K562 (cell line): ENCODE results near the gene SLC39A9. TPM values are rescaled to one million over a fixed set of nuclear protein-coding genes. Genes with fewer than 3 reads are reported as not detected.

Experiments
- ATAC-seq: fragments of 200-7000 bp; cut with Tn5 transposase; 3 replicates; pipeline ENCODE4 v1.9.1; 2020; ENCODE audit warnings: moderate library complexity
- BruUV-seq: library from RNA; stranded (reverse); fragments of 400-500 nt; replicated peaks from 2 replicates; lab custom pipeline; 2021; lab: Mats Ljungman, UMichigan
- CTCF ChIA-PET: fragments of 300-600 bp; formaldehyde crosslinking; extraction: SDS; loops from one replicate; lab custom pipeline; 2021; ENCODE audit warnings: low intra/inter-chr PET ratio; lab: Yijun Ruan, JAX
- POLR2A ChIA-PET: fragments of 300-600, 350-650 bp; sonication (Branson Sonifier 250); formaldehyde crosslinking; extraction: SDS; loops from one replicate; lab custom pipeline; 2021; ENCODE audit warnings: antibody characterized with exemption, inconsistent platforms; lab: Yijun Ruan, JAX
- DNase-seq, 4 experiments: peaks; one replicate each; pipeline versions ENCODE4 v3.0.0 to v3.0.0-alpha.2; 2011 to 2018; ENCODE audit warnings: low spot score in 3 of 4, mixed read lengths in 3 of 4; ENCODE audit errors: extremely low read depth in 1 of 4
- FAIRE-seq: peaks from 2 replicates; lab custom pipeline; 2011; peaks lifted over from hg19 to GRCh38; lab: Jason Lieb, UNC
- H2AFZ ChIP-seq: 2 replicates; pipeline ENCODE4 v1.6.0; 2011; ENCODE audit warnings: low read depth, low read length, control low read depth, inconsistent platforms
- H3K27ac ChIP-seq: fragments of 200-600 bp; 3 replicates; pipeline ENCODE4 v1.8.0; 2011; ENCODE audit warnings: low read depth, mild to moderate bottlenecking, control low read depth, inconsistent platforms, low read length, moderate library complexity, mixed read lengths; ENCODE audit errors: extremely low read depth
- H3K27me3 ChIP-seq, 2 experiments: fragments of 300-600 bp in 1 of 2; 2 replicates in 1 of 2; 3 replicates in 1 of 2; pipeline versions ENCODE4 v1.6.0 to v1.8.0; 2011; ENCODE audit warnings: inconsistent platforms in 2 of 2, low read length in 2 of 2, mild to moderate bottlenecking in 1 of 2, mixed read lengths in 1 of 2, moderate library complexity in 1 of 2; ENCODE audit not compliant: control insufficient read depth in 2 of 2, insufficient read depth in 2 of 2
- H3K36me3 ChIP-seq: fragments of 300-600 bp; 3 replicates; pipeline ENCODE4 v1.8.0; 2011; ENCODE audit warnings: mild to moderate bottlenecking, low read length, inconsistent platforms; ENCODE audit not compliant: control insufficient read depth, insufficient read depth
- H3K4me1 ChIP-seq, 2 experiments: fragments of 200-600 bp in 1 of 2; replicated peaks in 1 of 2; 2 replicates in 1 of 2; 3 replicates in 1 of 2; pipeline versions ENCODE4 v1.5.1 to v1.8.0; 2011; ENCODE audit warnings: inconsistent platforms in 2 of 2, low read length in 2 of 2, mild to moderate bottlenecking in 1 of 2, mixed read lengths in 1 of 2, moderate library complexity in 1 of 2; ENCODE audit not compliant: control insufficient read depth in 2 of 2, insufficient read depth in 2 of 2
- H3K4me2 ChIP-seq: 2 replicates; pipeline ENCODE4 v1.6.1; 2011; ENCODE audit warnings: low read length, control low read depth, inconsistent platforms, mixed read lengths; ENCODE audit not compliant: insufficient read depth
- H3K4me3 ChIP-seq: fragments of 200-600 bp; sonication (generic), shearing (Covaris generic); 2 replicates; pipeline ENCODE4 v1.5.1; 2016; ENCODE audit warnings: control low read depth, inconsistent platforms
- H3K79me2 ChIP-seq: fragments of 200-600 bp; 3 replicates; pipeline ENCODE4 v1.8.0; 2011; ENCODE audit warnings: low read length, inconsistent platforms; ENCODE audit not compliant: control insufficient read depth, insufficient read depth
- H3K9ac ChIP-seq, 2 experiments: 2 replicates each; pipeline versions ENCODE4 v1.6.0 to v1.6.1; 2011; ENCODE audit warnings: low read depth in 2 of 2, low read length in 2 of 2, control low read depth in 1 of 2, inconsistent platforms in 1 of 2, mild to moderate bottlenecking in 1 of 2, mixed read lengths in 1 of 2; ENCODE audit not compliant: insufficient read depth in 1 of 2
- H3K9me1 ChIP-seq: one replicate; pipeline ENCODE4 v1.6.0; 2011; ENCODE audit warnings: inconsistent platforms, mild to moderate bottlenecking, low read length, moderate library complexity; ENCODE audit not compliant: control insufficient read depth, insufficient read depth
- H3K9me3 ChIP-seq: replicated peaks from 2 replicates; pipeline ENCODE4 v1.5.1; 2011; ENCODE audit warnings: low read depth, low read length, inconsistent platforms; ENCODE audit not compliant: control insufficient read depth, insufficient read depth
- H4K20me1 ChIP-seq: replicated peaks from 2 replicates; pipeline ENCODE4 v1.6.1; 2011; ENCODE audit warnings: low read length, inconsistent platforms, mixed read lengths; ENCODE audit not compliant: control insufficient read depth, insufficient read depth
- ATF3 ChIP-seq, 2 experiments: fragments of 450-650 bp in 1 of 2; sonication (generic) in 1 of 2; formaldehyde crosslinking in 1 of 2; IDR thresholded peaks in 1 of 2; conservative IDR thresholded peaks in 1 of 2; 2 replicates each; pipeline versions ENCODE4 v1.6.1 to v1.8.1; 2016 to 2023; ENCODE audit warnings: mild to moderate bottlenecking in 2 of 2, moderate library complexity in 2 of 2, inconsistent platforms in 1 of 2, missing genetic modification reagents in 1 of 2
- FOXK2 ChIP-seq, 2 experiments: fragments of 450-650 bp; IDR thresholded peaks in 1 of 2; conservative IDR thresholded peaks in 1 of 2; 2 replicates each; pipeline ENCODE4 v1.6.1; 2016; ENCODE audit warnings: low read depth in 2 of 2, mild to moderate bottlenecking in 1 of 2
- NUFIP1 ChIP-seq: fragments of 450-650 bp; IDR thresholded peaks from 2 replicates; pipeline ENCODE4 v1.6.1; 2018; ENCODE audit not compliant: partially characterized antibody
- OTX1 ChIP-seq: fragments of 450-650 bp; formaldehyde crosslinking; IDR thresholded peaks from 2 replicates; pipeline ENCODE4 v1.4.0; 2022; ENCODE audit warnings: mild to moderate bottlenecking
- RBM34 ChIP-seq: fragments of 200-400 bp; formaldehyde crosslinking; IDR thresholded peaks from 2 replicates; pipeline ENCODE4 v1.6.1; 2018; ENCODE audit warnings: low read length, borderline replicate concordance; ENCODE audit not compliant: insufficient read depth
- ZBTB40 ChIP-seq, 2 experiments: fragments of 450-650 bp in 1 of 2; sonication (generic) in 1 of 2; formaldehyde crosslinking in 1 of 2; IDR thresholded peaks; 2 replicates each; pipeline versions ENCODE4 v1.7.1 to v1.9.0; 2016 to 2022; ENCODE audit warnings: inconsistent platforms in 1 of 2, mild to moderate bottlenecking in 1 of 2, missing genetic modification reagents in 1 of 2
- WGBS: fragments of 100-300 bp; shearing (Covaris generic); methylation state at CpG from one replicate; pipeline ENCODE4 v1.1.6; 2016; ENCODE audit warnings: low coverage, mixed read lengths; ENCODE audit not compliant: insufficient coverage; ENCODE audit errors: missing lambda C conversion rate; 5-methylcytosine and 5-hydroxymethylcytosine counted together
- in situ Hi-C: fragments of 300-500 bp; cut with MboI; formaldehyde crosslinking; loops from 4 replicates; pipeline ENCODE4 v1.15.0; 2018; ENCODE audit warnings: inconsistent platforms, mixed read lengths
- intact Hi-C: fragments of 100-400 bp; cut with micrococcal nuclease; formaldehyde crosslinking; loops from 2 replicates; pipeline ENCODE4 v1.14.2; 2022
- polyA plus RNA-seq, 8 experiments: library from polyadenylated mRNA; depleted of rRNA in 4 of 8; stranded (reverse) in 5 of 8; unstranded in 3 of 8; fragments of >200 nt; fragmentation: Nextera tagmentation in 2 of 8; fragmentation: Illumina TruSeq in 1 of 8; extraction: Ambion mirVana in 2 of 8; extraction: Trizol in 1 of 8; gene quantifications; 2 replicates each; pipeline versions ENCODE4 v1.2.1 to v1.2.3, GENCODE V29; 2011 to 2014; ENCODE audit warnings: inconsistent platforms in 1 of 8, missing spikeins in 1 of 8
- total RNA-seq, 7 experiments: library from RNA; depleted of rRNA in 6 of 7; stranded (reverse); fragments of >200 nt in 6 of 7; fragmentation: Illumina TruSeq in 2 of 7; extraction: Trizol in 2 of 7; gene quantifications; 2 replicates each; pipeline versions ENCODE4 v1.2.1 to v1.2.3, GENCODE V29; 2011 to 2021; ENCODE audit warnings: low replicate concordance in 1 of 7

SLC39A9 gene
- total and polyA plus RNA-seq, 9 of the 15 experiments (the other 6 are each of a cell fraction or from before 2014, with no cell fraction given): 18.4 to 66.0 (median 32.5) TPM

- Histone ChIP-seq H3K4me3 (no peak overlapping the region), H3K36me3 (peaks cover 14% of the 10 kb centered on the region; the same call in 2 of the 3 replicates), H3K4me1 (no peaks in the 10 kb centered on the region), H3K27me3 (no peaks in the 10 kb centered on the region), H3K4me2 (no peak overlapping the region), H3K27ac (no peak overlapping the region), H3K9me3 (no peaks in the 10 kb centered on the region), H3K9ac (no peak overlapping the region), H4K20me1 (no peaks in the 10 kb centered on the region), H3K79me2 (peaks cover 5% of the 10 kb centered on the region; the same call in 2 of the 3 replicates), H2AFZ (no peak overlapping the region), H3K9me1 (no peaks in the 10 kb centered on the region)
- FAIRE-seq: no peak
- in situ Hi-C loops: no loop called here
- DNase-seq: no peak
- POLR2A ChIA-PET: interaction anchor here (1.7 kb wide), 1 partner anchor 13 kb away, joined by 3 read pairs; no protein-coding TSS in a partner anchor
- CTCF ChIA-PET: no interaction called here
- BruUV-seq: no TSS peak
- WGBS: 100% methylated on average over 1 of the region's 1 CpG
- TF ChIP-seq ZBTB40 (IDR thresholded peaks at IDR 0.05): no peak
- no peak for TF ChIP-seq ZBTB40 (CRISPR knock-in tag; IDR thresholded peaks at IDR 0.05)
- TF ChIP-seq NUFIP1: no peak
- TF ChIP-seq FOXK2 (conservative IDR thresholded peaks at IDR 0.05 in 1 of 2, IDR thresholded peaks at IDR 0.05 in 1 of 2; ENCODE audit: low read depth in 2 of 2): no peak
- TF ChIP-seq RBM34: no peak
- TF ChIP-seq ATF3 (IDR thresholded peaks at IDR 0.05): no peak
- TF ChIP-seq ATF3 (CRISPR knock-in tag; conservative IDR thresholded peaks at IDR 0.05): no peak
- no peak for TF ChIP-seq OTX1
- intact Hi-C loops: no loop called here
- no peak for ATAC-seq
Observed at GRCh38 chr14:69430306-69430939, 31.9 kb downstream of the SLC39A9 start.
